ENCODE data around the gene EIF4E2. TPM values are rescaled to one million over a fixed set of nuclear protein-coding genes. Genes with fewer than 3 reads are reported as not detected.

Gene EIF4E2
- polyA plus RNA-seq = 10 to 100 TPM; 60.5 to 82.0 (median 80.3) TPM

DNA sequence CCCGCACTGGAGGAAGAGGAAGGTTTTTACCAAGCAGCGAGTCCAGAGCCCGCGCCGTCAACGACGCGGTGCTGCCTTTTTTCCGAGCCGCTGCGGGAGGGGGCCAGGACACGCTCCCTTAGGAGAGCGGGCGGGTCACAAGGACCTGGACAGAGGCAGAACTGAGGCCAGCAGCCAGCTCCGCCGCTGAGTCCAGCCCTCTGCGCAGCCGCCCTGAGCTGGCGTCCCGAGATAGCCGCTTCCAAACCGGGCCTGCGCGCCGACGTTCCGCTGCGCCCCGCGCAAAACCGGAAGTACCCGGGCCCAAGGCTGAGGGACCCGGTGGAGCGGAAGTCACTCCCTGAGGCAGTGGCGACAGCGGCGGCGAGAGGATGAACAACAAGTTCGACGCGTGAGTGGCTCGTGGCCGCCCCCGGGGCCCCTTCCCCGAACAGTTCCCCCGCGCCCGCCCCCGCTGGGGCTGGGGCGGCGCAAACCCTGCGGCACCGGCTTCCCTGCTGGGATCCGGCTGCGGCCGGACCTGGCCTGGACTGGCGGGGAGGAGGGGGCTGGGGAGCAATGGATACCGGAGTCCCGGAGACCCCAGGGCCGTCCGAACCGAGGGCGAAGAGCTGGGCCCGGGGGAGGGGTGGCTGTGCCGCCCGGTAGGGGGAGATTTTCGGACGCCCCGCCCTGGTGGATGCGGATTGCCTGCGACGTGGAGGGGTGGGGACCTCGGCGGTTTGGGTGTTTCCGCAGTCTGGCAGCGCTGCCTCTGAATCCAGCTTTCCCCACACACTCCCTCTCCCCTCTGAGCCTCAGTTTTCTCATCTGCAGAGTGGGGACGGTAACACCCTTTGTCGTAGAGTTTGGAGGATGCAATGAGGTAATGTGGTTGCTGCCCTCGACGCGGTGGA, at the start of gene EIF4E2, which contains the start of gene TIGD1:
Gene EIF4E2, plus strand, starts transcription at position 336 of the 896 bp plus-strand sequence. Its CDS starts 36 bp downstream, at position 372.
Gene TIGD1, minus strand, starts transcription at position 204 of the 896 bp plus-strand sequence. CDS start 675 bp downstream, outside the sequence.
- Mint-ChIP-seq H3K4me1 (peaks cover 55 to 80% of the 10 kb centered on the region in 2 donors), H3K4me3 (peak within 1 kb of the TSS; percentile 96 to 100 (median 98)), H3K27me3 (ENCODE audit: low read depth in 3 of 3) (peaks cover 2 to 16% (median 11%) of the 10 kb centered on the region in 3 donors), H3K36me3 (peaks cover 0 to 3% (median 0%) of the 10 kb centered on the region in 3 donors), H3K27ac (peak within 1 kb of the TSS; percentile 96 to 99 (median 99)), H3K9me3 (no peaks in the 10 kb centered on the region)
- peak; percentile 86 to 89 (median 87) for DNase-seq

GRCh38 chr2:232501331-232501771, 49.1 kb upstream of the EIF4E2 start:
- H3K9me3 Mint-ChIP-seq = peaks cover 0 to 3% (median 0%) of the 10 kb centered on the region in 6 donors
- DNase-seq = no peak
- peaks cover 7 to 9% (median 7%) of the 10 kb centered on the region in 3 donors for H3K27me3 Mint-ChIP-seq (ENCODE audit: low read depth in 3 of 3)
- H3K27ac Mint-ChIP-seq = no peak overlapping the region
- peaks cover 0 to 3% of the 10 kb centered on the region in 2 donors for H3K4me1 Mint-ChIP-seq
- no peaks in the 10 kb centered on the region for H3K36me3 Mint-ChIP-seq
- no peak overlapping the region for H3K4me3 Mint-ChIP-seq

- Mint-ChIP-seq H3K36me3 (no peaks in the 10 kb centered on the region), H3K27ac (no peak overlapping the region), H3K27me3 (ENCODE audit: low read depth in 3 of 3) (peaks cover 7 to 9% (median 8%) of the 10 kb centered on the region in 3 donors), H3K4me1 (peaks cover 0 to 3% of the 10 kb centered on the region in 2 donors), H3K4me3 (no peak overlapping the region), H3K9me3 (peaks cover 0 to 3% (median 0%) of the 10 kb centered on the region in 6 donors)
- no peak for DNase-seq
Measured at GRCh38 chr2:232501794-232502390, 48.6 kb upstream of the EIF4E2 start.

GRCh38 chr2:232502511-232502910, 48.0 kb upstream of the EIF4E2 start:
- H3K4me3 Mint-ChIP-seq = peak overlapping the region in 1 of 5 donors; percentile 41
- peak overlapping the region in 1 of 6 donors; percentile 28 for H3K27ac Mint-ChIP-seq
- peaks cover 0 to 3% of the 10 kb centered on the region in 2 donors for H3K4me1 Mint-ChIP-seq
- peaks cover 7 to 9% (median 8%) of the 10 kb centered on the region in 3 donors for H3K27me3 Mint-ChIP-seq (ENCODE audit: low read depth in 3 of 3)
- H3K9me3 Mint-ChIP-seq = peaks cover 0 to 3% (median 0%) of the 10 kb centered on the region in 6 donors
- peak in 1 of 3 donors; percentile 7 for DNase-seq
- H3K36me3 Mint-ChIP-seq = no peaks in the 10 kb centered on the region

GRCh38 chr2:232502911-232503808, 47.3 kb upstream of the EIF4E2 start:
- H3K9me3 Mint-ChIP-seq = peaks cover 0 to 3% (median 0%) of the 10 kb centered on the region in 6 donors
- peak overlapping the region in 2 of 5 donors; percentile 24 to 30 for H3K4me3 Mint-ChIP-seq
- H3K4me1 Mint-ChIP-seq = peaks cover 0 to 3% of the 10 kb centered on the region in 2 donors
- DNase-seq = peak; percentile 31 to 39 (median 35)
- H3K27me3 Mint-ChIP-seq (ENCODE audit: low read depth in 3 of 3) = peaks cover 7 to 9% (median 8%) of the 10 kb centered on the region in 3 donors
- H3K27ac Mint-ChIP-seq = no peak overlapping the region
- no peaks in the 10 kb centered on the region for H3K36me3 Mint-ChIP-seq

GRCh38 chr2:232503809-232504323, 46.6 kb upstream of the EIF4E2 start:
- peak overlapping the region in 2 of 5 donors; percentile 25 to 30 for H3K4me3 Mint-ChIP-seq
- H3K27me3 Mint-ChIP-seq (ENCODE audit: low read depth in 3 of 3) = peaks cover 7 to 10% (median 8%) of the 10 kb centered on the region in 3 donors
- DNase-seq = no peak
- H3K9me3 Mint-ChIP-seq = peaks cover 0 to 3% (median 0%) of the 10 kb centered on the region in 6 donors
- no peaks in the 10 kb centered on the region for H3K36me3 Mint-ChIP-seq
- H3K27ac Mint-ChIP-seq = peak overlapping the region in 1 of 6 donors; percentile 25
- peaks cover 0 to 3% of the 10 kb centered on the region in 2 donors for H3K4me1 Mint-ChIP-seq

GRCh38 chr2:232504438-232504837, 46.1 kb upstream of the EIF4E2 start:
- H3K4me1 Mint-ChIP-seq = peaks cover 0 to 3% of the 10 kb centered on the region in 2 donors
- H3K36me3 Mint-ChIP-seq = no peaks in the 10 kb centered on the region
- no peak for DNase-seq
- peaks cover 5 to 11% (median 10%) of the 10 kb centered on the region in 3 donors for H3K27me3 Mint-ChIP-seq (ENCODE audit: low read depth in 3 of 3)
- peaks cover 0 to 3% (median 0%) of the 10 kb centered on the region in 6 donors for H3K9me3 Mint-ChIP-seq
- H3K4me3 Mint-ChIP-seq = peak overlapping the region in 1 of 5 donors; percentile 38
- H3K27ac Mint-ChIP-seq = peak overlapping the region in 1 of 6 donors; percentile 25

- no peak for DNase-seq
- no peak overlapping the region for H3K4me3 Mint-ChIP-seq
- H3K9me3 Mint-ChIP-seq = peaks cover 0 to 3% (median 0%) of the 10 kb centered on the region in 6 donors
- H3K27me3 Mint-ChIP-seq (ENCODE audit: low read depth in 3 of 3) = peaks cover 5 to 13% (median 10%) of the 10 kb centered on the region in 3 donors
- peaks cover 0 to 3% of the 10 kb centered on the region in 2 donors for H3K4me1 Mint-ChIP-seq
- H3K36me3 Mint-ChIP-seq = no peaks in the 10 kb centered on the region
- H3K27ac Mint-ChIP-seq = no peak overlapping the region
Measured at GRCh38 chr2:232505856-232506255, 44.6 kb upstream of the EIF4E2 start.

- H3K4me3 Mint-ChIP-seq = no peak overlapping the region
- peaks cover 5 to 13% (median 10%) of the 10 kb centered on the region in 3 donors for H3K27me3 Mint-ChIP-seq (ENCODE audit: low read depth in 3 of 3)
- no peak overlapping the region for H3K27ac Mint-ChIP-seq
- H3K36me3 Mint-ChIP-seq = no peaks in the 10 kb centered on the region
- H3K9me3 Mint-ChIP-seq = peaks cover 0 to 3% (median 0%) of the 10 kb centered on the region in 6 donors
- DNase-seq = no peak
- peaks cover 0 to 3% of the 10 kb centered on the region in 2 donors for H3K4me1 Mint-ChIP-seq
Measured at GRCh38 chr2:232506709-232507108, 43.8 kb upstream of the EIF4E2 start.

- Mint-ChIP-seq H3K36me3 (no peaks in the 10 kb centered on the region), H3K4me3 (no peak overlapping the region), H3K27ac (no peak overlapping the region), H3K4me1 (peaks cover 0 to 2% of the 10 kb centered on the region in 2 donors), H3K9me3 (peaks cover 0 to 3% (median 0%) of the 10 kb centered on the region in 6 donors), H3K27me3 (ENCODE audit: low read depth in 3 of 3) (peaks cover 5 to 13% (median 6%) of the 10 kb centered on the region in 3 donors)
- DNase-seq = no peak
Measured at GRCh38 chr2:232508251-232508650, 42.2 kb upstream of the EIF4E2 start.

- H3K27me3 Mint-ChIP-seq (ENCODE audit: low read depth in 3 of 3) = peaks cover 1 to 5% (median 3%) of the 10 kb centered on the region in 3 donors
- DNase-seq = no peak
- H3K36me3 Mint-ChIP-seq = no peaks in the 10 kb centered on the region
- no peak overlapping the region for H3K4me3 Mint-ChIP-seq
- H3K9me3 Mint-ChIP-seq = no peaks in the 10 kb centered on the region
- no peaks in the 10 kb centered on the region for H3K4me1 Mint-ChIP-seq
- no peak overlapping the region for H3K27ac Mint-ChIP-seq
Measured at GRCh38 chr2:232511336-232511890, 39.1 kb upstream of the EIF4E2 start.

DNA sequence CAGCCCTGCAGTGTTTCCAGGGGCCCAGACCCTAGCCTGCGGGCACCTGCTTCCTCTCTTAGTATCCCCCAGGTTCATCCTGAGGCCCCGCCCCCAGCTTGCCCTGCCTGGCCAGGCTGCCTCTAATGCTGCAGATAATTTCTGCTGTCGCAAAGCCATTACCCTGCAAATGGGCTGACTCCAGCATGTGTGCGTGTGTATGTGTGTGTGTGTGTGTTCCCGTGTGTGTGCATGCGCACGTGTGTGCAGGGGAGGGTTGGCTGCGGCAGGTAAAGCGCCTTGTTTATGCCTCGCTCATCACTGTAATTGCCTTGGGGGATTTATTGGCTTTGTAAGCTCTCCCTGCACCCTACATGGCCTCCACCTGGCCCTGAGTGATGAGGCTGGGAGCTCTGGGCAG, 37.9 kb upstream of the EIF4E2 start:
- H3K4me1 Mint-ChIP-seq = no peaks in the 10 kb centered on the region
- H3K36me3 Mint-ChIP-seq = no peaks in the 10 kb centered on the region
- H3K27me3 Mint-ChIP-seq (ENCODE audit: low read depth in 3 of 3) = peaks cover 1 to 5% (median 5%) of the 10 kb centered on the region in 3 donors
- H3K27ac Mint-ChIP-seq = no peak overlapping the region
- no peaks in the 10 kb centered on the region for H3K9me3 Mint-ChIP-seq
- no peak for DNase-seq
- no peak overlapping the region for H3K4me3 Mint-ChIP-seq
